ENCODE measurements around the gene SNX22.

The SNX22 gene

GRCh38 chr15:64185146-64185911 is 33.8 kb downstream of the SNX22 start:
- TF ChIP-seq POLR2AphosphoS5 (IDR thresholded peaks at IDR 0.05; ENCODE audit: low read depth, low read length) (no peak), SIN3A (IDR thresholded peaks at IDR 0.05; ENCODE audit: borderline replicate concordance, insufficient read depth, low read length) (no peak), TAF1 (IDR thresholded peaks at IDR 0.05; ENCODE audit: borderline replicate concordance, insufficient read depth, low read length) (no peak), FOXP2 (optimal IDR thresholded peaks at IDR 0.05; ENCODE audit: borderline replicate concordance, extremely low read depth, extremely low read length, insufficient read depth) (no peak), REST (IDR thresholded peaks at IDR 0.05; ENCODE audit: insufficient read depth in 1 of 2, low read depth in 2 of 2, low read length in 2 of 2) (no peak)

- TF ChIP-seq POLR2AphosphoS5 (IDR thresholded peaks at IDR 0.05; ENCODE audit: low read depth, low read length): no peak
- TF ChIP-seq FOXP2 (optimal IDR thresholded peaks at IDR 0.05; ENCODE audit: borderline replicate concordance, extremely low read depth, extremely low read length, insufficient read depth): no peak
- no peak for TF ChIP-seq SIN3A (IDR thresholded peaks at IDR 0.05; ENCODE audit: borderline replicate concordance, insufficient read depth, low read length)
- TF ChIP-seq TAF1 (IDR thresholded peaks at IDR 0.05; ENCODE audit: borderline replicate concordance, insufficient read depth, low read length): no peak
- no peak for TF ChIP-seq REST (IDR thresholded peaks at IDR 0.05; ENCODE audit: insufficient read depth in 1 of 2, low read depth in 2 of 2, low read length in 2 of 2)
Observed at GRCh38 chr15:64187396-64188191, 36.1 kb downstream of the SNX22 start.

GRCh38 chr15:64191971-64192830 is 40.7 kb downstream of the SNX22 start:
- TF ChIP-seq REST (IDR thresholded peaks at IDR 0.05; ENCODE audit: insufficient read depth in 1 of 2, low read depth in 2 of 2, low read length in 2 of 2) (no peak), POLR2AphosphoS5 (IDR thresholded peaks at IDR 0.05; ENCODE audit: low read depth, low read length) (no peak), SIN3A (IDR thresholded peaks at IDR 0.05; ENCODE audit: borderline replicate concordance, insufficient read depth, low read length) (no peak), FOXP2 (optimal IDR thresholded peaks at IDR 0.05; ENCODE audit: borderline replicate concordance, extremely low read depth, extremely low read length, insufficient read depth) (no peak), TAF1 (IDR thresholded peaks at IDR 0.05; ENCODE audit: borderline replicate concordance, insufficient read depth, low read length) (no peak)

- no peak for TF ChIP-seq FOXP2 (optimal IDR thresholded peaks at IDR 0.05; ENCODE audit: borderline replicate concordance, extremely low read depth, extremely low read length, insufficient read depth)
Observed at GRCh38 chr15:64193971-64194370, 42.4 kb downstream of the SNX22 start.

GRCh38 chr15:64197425-64197824 is 45.9 kb downstream of the SNX22 start:
- no peak for TF ChIP-seq FOXP2 (optimal IDR thresholded peaks at IDR 0.05; ENCODE audit: borderline replicate concordance, extremely low read depth, extremely low read length, insufficient read depth)
- TF ChIP-seq SIN3A (IDR thresholded peaks at IDR 0.05; ENCODE audit: borderline replicate concordance, insufficient read depth, low read length): no peak
- TF ChIP-seq TAF1 (IDR thresholded peaks at IDR 0.05; ENCODE audit: borderline replicate concordance, insufficient read depth, low read length): no peak

Data from PFSK-1 (cell line).